ENCODE results near the gene EXOC3L4. TPM values are rescaled to one million over a fixed set of nuclear protein-coding genes. Genes with fewer than 3 reads are reported as not detected.

EXOC3L4 gene
- total RNA-seq, 1 donor from 2014 or later = not detected

- H3K9me3 ChIP-seq (ENCODE audit: insufficient read depth, low read depth, low read length) = no peaks in the 10 kb centered on the region
- FAIRE-seq (no peak), DNase-seq (ENCODE audit: low read depth) (no peak)
- no peaks in the 10 kb centered on the region for H3K36me3 ChIP-seq (ENCODE audit: insufficient read depth, low read length)
- Mint-ChIP-seq H3K27ac (ENCODE audit: unreplicated experiment) (no peak overlapping the region), H3K9me3 (ENCODE audit: unreplicated experiment) (no peaks in the 10 kb centered on the region), H3K27me3 (ENCODE audit: low read depth, unreplicated experiment) (peaks cover 34% of the 10 kb centered on the region), H3K36me3 (ENCODE audit: low read depth, unreplicated experiment) (peaks cover 9% of the 10 kb centered on the region), H3K4me3 (ENCODE audit: unreplicated experiment) (no peak overlapping the region), H3K4me1 (ENCODE audit: low read depth, unreplicated experiment) (peaks cover 15% of the 10 kb centered on the region)
- H3K9ac ChIP-seq (ENCODE audit: low read length) = no peak overlapping the region
- no peak for TF ChIP-seq CTCF (IDR thresholded peaks at IDR 0.05; ENCODE audit: insufficient read depth, low read depth, low read length)
- TF ChIP-seq EZH2 (IDR thresholded peaks at IDR 0.05; ENCODE audit: insufficient read depth, low read length) = no peak
- H3K4me2 ChIP-seq (ENCODE audit: low read length) = no peak overlapping the region
- H2AFZ ChIP-seq (ENCODE audit: low read depth, low read length) = no peak overlapping the region
- peaks cover 5% of the 10 kb centered on the region for H4K20me1 ChIP-seq (ENCODE audit: insufficient read depth, low read length)
- no peak overlapping the region for H3K4me3 ChIP-seq (ENCODE audit: insufficient read depth, low read depth, low read length)
- no peak overlapping the region for H3K27ac ChIP-seq (ENCODE audit: low read depth, low read length)
- H3K27me3 ChIP-seq (ENCODE audit: insufficient read depth, low read length) = peaks cover 27% of the 10 kb centered on the region
- H3K4me1 ChIP-seq (ENCODE audit: insufficient read depth, low read length) = peaks cover 8% of the 10 kb centered on the region
- H3K79me2 ChIP-seq (ENCODE audit: insufficient read depth, low read length) = no peaks in the 10 kb centered on the region
Observed at GRCh38 chr14:103137689-103138300, 43.3 kb downstream of the EXOC3L4 start.

GRCh38 chr14:103138301-103139131 lies 44.0 kb downstream of the EXOC3L4 start:
- no peak overlapping the region for H3K4me3 ChIP-seq (ENCODE audit: insufficient read depth, low read depth, low read length)
- no peak overlapping the region for H3K27ac ChIP-seq (ENCODE audit: low read depth, low read length)
- no peak overlapping the region for H3K27ac Mint-ChIP-seq (ENCODE audit: unreplicated experiment)
- H3K27me3 ChIP-seq (ENCODE audit: insufficient read depth, low read length) = peaks cover 33% of the 10 kb centered on the region
- TF ChIP-seq CTCF (IDR thresholded peaks at IDR 0.05; ENCODE audit: insufficient read depth, low read depth, low read length) = no peak
- peak; percentile 70 for TF ChIP-seq EZH2 (IDR thresholded peaks at IDR 0.05; ENCODE audit: insufficient read depth, low read length)
- peaks cover 5% of the 10 kb centered on the region for H4K20me1 ChIP-seq (ENCODE audit: insufficient read depth, low read length)
- H3K79me2 ChIP-seq (ENCODE audit: insufficient read depth, low read length) = no peaks in the 10 kb centered on the region
- no peaks in the 10 kb centered on the region for H3K9me3 ChIP-seq (ENCODE audit: insufficient read depth, low read depth, low read length)
- H3K9ac ChIP-seq (ENCODE audit: low read length) = no peak overlapping the region
- H3K4me1 ChIP-seq (ENCODE audit: insufficient read depth, low read length) = peaks cover 8% of the 10 kb centered on the region
- peaks cover 39% of the 10 kb centered on the region for H3K27me3 Mint-ChIP-seq (ENCODE audit: low read depth, unreplicated experiment)
- FAIRE-seq = no peak
- peaks cover 7% of the 10 kb centered on the region for H3K36me3 Mint-ChIP-seq (ENCODE audit: low read depth, unreplicated experiment)
- H3K4me1 Mint-ChIP-seq (ENCODE audit: low read depth, unreplicated experiment) = peaks cover 15% of the 10 kb centered on the region
- peak overlapping the region; percentile 26 for H2AFZ ChIP-seq (ENCODE audit: low read depth, low read length)
- no peak overlapping the region for H3K4me3 Mint-ChIP-seq (ENCODE audit: unreplicated experiment)
- H3K36me3 ChIP-seq (ENCODE audit: insufficient read depth, low read length) = no peaks in the 10 kb centered on the region
- DNase-seq (ENCODE audit: low read depth) = no peak
- H3K9me3 Mint-ChIP-seq (ENCODE audit: unreplicated experiment) = no peaks in the 10 kb centered on the region
- H3K4me2 ChIP-seq (ENCODE audit: low read length) = peak overlapping the region; percentile 46

Data from astrocyte (in vitro differentiated cells and primary cell).